ENCODE results near the gene ABTB2. TPM values are rescaled to one million over a fixed set of nuclear protein-coding genes. Genes with fewer than 3 reads are reported as not detected.

The ABTB2 gene
- total RNA-seq, 1 experiment from 2014 or later, result 5.5 TPM

DNA sequence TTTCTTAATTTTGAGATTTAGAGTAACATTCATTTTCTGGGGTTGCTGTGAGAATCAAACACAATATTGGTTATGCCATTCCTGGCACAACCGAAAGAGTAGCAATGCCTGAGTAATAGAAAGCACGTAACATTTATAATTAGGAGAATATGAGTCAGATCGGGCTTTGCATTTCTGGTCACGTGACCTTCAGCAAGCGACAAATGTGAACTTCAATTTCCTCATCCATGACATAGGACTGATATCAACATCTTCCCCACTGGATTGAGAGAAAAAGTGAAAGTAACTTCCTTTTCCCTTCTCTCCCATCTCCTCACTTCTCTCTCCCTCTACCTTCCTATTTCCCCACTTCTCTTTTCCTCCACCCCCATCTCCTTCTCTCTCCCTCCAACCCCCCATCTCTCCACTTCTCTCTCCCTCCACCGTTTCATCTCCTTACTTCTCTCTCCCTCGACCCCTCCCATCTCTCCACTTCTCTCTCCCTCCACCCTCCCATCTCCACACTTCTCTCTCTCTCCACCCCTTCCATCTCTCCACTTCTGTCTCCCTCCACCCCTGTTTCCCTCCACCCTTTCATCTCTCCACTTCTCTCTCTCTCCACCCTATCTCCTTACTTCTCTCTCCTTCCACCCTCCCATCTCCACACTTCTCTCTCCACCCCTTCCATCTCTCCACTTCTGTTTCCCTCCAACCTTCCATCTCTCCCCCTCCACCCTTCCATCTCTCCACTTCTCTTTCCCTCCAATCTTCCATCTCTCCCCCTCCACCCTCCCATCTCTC lies 47.5 kb upstream of the ABTB2 start:
- H3K4me1 ChIP-seq (ENCODE audit: insufficient read depth, low read length), result no peaks in the 10 kb centered on the region
- H3K27me3 ChIP-seq (ENCODE audit: insufficient read depth, low read length), result no peaks in the 10 kb centered on the region
- H2AFZ ChIP-seq (ENCODE audit: low read length), result no peak overlapping the region
- no peak overlapping the region for H3K4me2 ChIP-seq (ENCODE audit: insufficient read depth, insufficient read length, low read length)
- no peak overlapping the region for H2BK12ac ChIP-seq (ENCODE audit: insufficient read length, low read depth, low read length)
- no peaks in the 10 kb centered on the region for H4K20me1 ChIP-seq (ENCODE audit: control insufficient read depth, insufficient read depth, insufficient read length)
- Mint-ChIP-seq H3K27ac (no peak overlapping the region), H3K4me1 (peaks cover 0 to 4% of the 10 kb centered on the region in 2 experiments; a peak in 1 of 4 replicates), H3K36me3 (ENCODE audit: insufficient read depth in 1 of 3, low read depth in 3 of 3) (no peaks in the 10 kb centered on the region), H3K4me3 (no peak overlapping the region), H3K9me3 (no peaks in the 10 kb centered on the region), H3K27me3 (ENCODE audit: low read depth) (peaks cover 20% of the 10 kb centered on the region)
- no peak for DNase-seq
- H3T11ph ChIP-seq (ENCODE audit: low read length), result no peak overlapping the region
- H2BK20ac ChIP-seq (ENCODE audit: low read depth, low read length, poor library complexity, severe bottlenecking), result no peak overlapping the region
- no peak overlapping the region for H3K23ac ChIP-seq (ENCODE audit: insufficient read length, low read depth, low read length)
- H2BK120ac ChIP-seq (ENCODE audit: low read depth, low read length, poor library complexity, severe bottlenecking), result no peak overlapping the region
- no peak overlapping the region for H2BK5ac ChIP-seq (ENCODE audit: insufficient read length, low read length)
- no peak overlapping the region for H3K18ac ChIP-seq (ENCODE audit: insufficient read length, low read depth, low read length)
- no peak overlapping the region for H4K5ac ChIP-seq (ENCODE audit: insufficient read length, low read depth, low read length)
- H3K27ac ChIP-seq (ENCODE audit: insufficient read length, low read depth, low read length), result no peak overlapping the region
- no peak overlapping the region for H3K56ac ChIP-seq (ENCODE audit: insufficient read length, low read depth, low read length)
- H3K79me1 ChIP-seq (ENCODE audit: insufficient read depth, low read depth, low read length, poor library complexity, severe bottlenecking), result no peaks in the 10 kb centered on the region
- TF ChIP-seq, protein P1, sequence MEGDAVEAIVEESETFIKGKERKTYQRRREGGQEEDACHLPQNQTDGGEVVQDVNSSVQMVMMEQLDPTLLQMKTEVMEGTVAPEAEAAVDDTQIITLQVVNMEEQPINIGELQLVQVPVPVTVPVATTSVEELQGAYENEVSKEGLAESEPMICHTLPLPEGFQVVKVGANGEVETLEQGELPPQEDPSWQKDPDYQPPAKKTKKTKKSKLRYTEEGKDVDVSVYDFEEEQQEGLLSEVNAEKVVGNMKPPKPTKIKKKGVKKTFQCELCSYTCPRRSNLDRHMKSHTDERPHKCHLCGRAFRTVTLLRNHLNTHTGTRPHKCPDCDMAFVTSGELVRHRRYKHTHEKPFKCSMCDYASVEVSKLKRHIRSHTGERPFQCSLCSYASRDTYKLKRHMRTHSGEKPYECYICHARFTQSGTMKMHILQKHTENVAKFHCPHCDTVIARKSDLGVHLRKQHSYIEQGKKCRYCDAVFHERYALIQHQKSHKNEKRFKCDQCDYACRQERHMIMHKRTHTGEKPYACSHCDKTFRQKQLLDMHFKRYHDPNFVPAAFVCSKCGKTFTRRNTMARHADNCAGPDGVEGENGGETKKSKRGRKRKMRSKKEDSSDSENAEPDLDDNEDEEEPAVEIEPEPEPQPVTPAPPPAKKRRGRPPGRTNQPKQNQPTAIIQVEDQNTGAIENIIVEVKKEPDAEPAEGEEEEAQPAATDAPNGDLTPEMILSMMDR (conservative IDR thresholded peaks at IDR 0.05), result no peak
- H3K23me2 ChIP-seq (ENCODE audit: insufficient read length, low read depth, low read length, poor library complexity, severe bottlenecking), result no peaks in the 10 kb centered on the region
- H2AK5ac ChIP-seq (ENCODE audit: insufficient read length, low read length), result no peak overlapping the region
- WGBS (ENCODE audit: extremely low coverage, insufficient read length, low lambda C conversion rate), result 100% methylated on average over 2 of the region's 7 CpGs
- no peak overlapping the region for H3K9ac ChIP-seq (ENCODE audit: extremely low read depth, insufficient read length, low read length)
- no peaks in the 10 kb centered on the region for H3K9me3 ChIP-seq (ENCODE audit: control insufficient read depth, low read depth, low read length)
- no peak overlapping the region for H3K14ac ChIP-seq (ENCODE audit: insufficient read depth, low read length)
- no peak overlapping the region for H3K4ac ChIP-seq (ENCODE audit: low read depth, low read length)
- H4K91ac ChIP-seq (ENCODE audit: insufficient read length, low read depth, low read length), result no peak overlapping the region
- no peaks in the 10 kb centered on the region for H3K79me2 ChIP-seq (ENCODE audit: insufficient read depth, low read length)
- no peak overlapping the region for H4K8ac ChIP-seq (replicated peaks; ENCODE audit: insufficient read length, low read depth, low read length)
- no peak overlapping the region for H2BK15ac ChIP-seq (ENCODE audit: low read depth, low read length)
